ENCODE results near the gene GRAMD2A. TPM values are rescaled to one million over a fixed set of nuclear protein-coding genes. Genes with fewer than 3 reads are reported as not detected.

Gene GRAMD2A
- total RNA-seq, 1 donor from 2014 or later: not detected

GRCh38 chr15:72198356-72199204 is 993 bp upstream of the GRAMD2A start:
- H3K4me1 Mint-ChIP-seq: peaks cover 18% of the 10 kb centered on the region
- DNase-seq: no peak
- ChIA-PET CTCF (interaction anchor here (0.6 to 4.5 kb wide), 7 partner anchors 28 to 114 kb away, joined by 3 to 47 read pairs (median 4); no protein-coding TSS in a partner anchor), POLR2A (interaction anchor here (1.1 to 4.5 kb wide), 3 partner anchors 28 to 32 kb away, joined by 6 to 52 read pairs (median 8); partner anchors contain the start of gene PKM)
- H3K4me3 Mint-ChIP-seq: peak overlapping the region; percentile 76
- peak overlapping the region; percentile 50 for H3K27ac Mint-ChIP-seq
- no peak for TF ChIP-seq CTCF (IDR thresholded peaks at IDR 0.05)
- H3K36me3 Mint-ChIP-seq (ENCODE audit: low read depth): peaks cover 56% of the 10 kb centered on the region
- H3K27me3 Mint-ChIP-seq: peaks cover 24% of the 10 kb centered on the region
- intact Hi-C loops (cut with micrococcal nuclease): loop anchor here (1.0 to 10.0 kb wide), 7 partner anchors 33 to 476 kb away; partner anchors contain the start of genes ARIH1, PARP6 and PKM
- H3K9me3 Mint-ChIP-seq: no peaks in the 10 kb centered on the region
- no peak for ATAC-seq (ENCODE audit: low read depth)

- Mint-ChIP-seq H3K27ac (no peak overlapping the region), H3K27me3 (peaks cover 24% of the 10 kb centered on the region), H3K4me3 (peak overlapping the region; percentile 74), H3K36me3 (ENCODE audit: low read depth) (peaks cover 40% of the 10 kb centered on the region), H3K9me3 (no peaks in the 10 kb centered on the region), H3K4me1 (peaks cover 18% of the 10 kb centered on the region)
- DNase-seq (no peak), ATAC-seq (ENCODE audit: low read depth) (no peak)
- no peak for TF ChIP-seq CTCF (IDR thresholded peaks at IDR 0.05)
- ChIA-PET POLR2A (interaction anchor here (1.3 to 4.5 kb wide), 3 partner anchors 20 to 34 kb away, joined by 3 to 52 read pairs (median 8); partner anchors contain the start of gene PKM), CTCF (no interaction called here)
- intact Hi-C loops (cut with micrococcal nuclease): loop anchor here (10.0 kb wide), 2 partner anchors 278 to 478 kb away; partner anchors contain the start of gene ARIH1
These were observed 537 bp downstream of the GRAMD2A start for GRCh38 chr15:72197041-72197459.

DNA sequence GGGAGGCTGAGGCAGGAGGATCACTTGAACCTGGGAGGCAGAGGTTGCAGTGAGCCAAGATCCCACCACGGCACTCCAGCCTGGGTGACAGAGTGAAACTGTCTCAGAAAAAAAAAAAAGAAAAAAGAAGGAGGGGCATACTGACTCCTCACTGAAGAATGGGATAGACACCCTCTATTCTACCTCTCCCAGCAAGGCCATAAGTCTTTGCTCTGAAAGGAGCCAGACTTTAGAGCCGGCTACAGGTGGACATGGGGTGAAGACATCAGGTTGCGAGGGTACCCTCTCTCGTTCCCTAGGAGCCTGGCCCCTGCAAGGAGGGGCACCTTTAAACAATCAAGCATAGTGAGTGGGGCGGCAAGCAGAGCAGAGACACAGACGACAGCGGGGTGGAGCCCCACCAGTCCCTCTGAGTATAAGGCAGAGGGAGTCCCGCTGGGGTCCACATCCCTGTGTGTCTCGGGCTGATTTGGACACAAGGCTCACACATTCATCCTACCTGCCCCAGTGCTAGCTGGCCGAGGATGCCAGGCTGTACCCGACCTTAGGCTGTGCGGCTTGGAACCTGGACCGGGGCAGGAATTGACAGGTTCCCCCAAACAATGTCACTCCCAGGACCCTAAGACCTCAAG is 1.1 kb downstream of the GRAMD2A start:
- POLR2A ChIA-PET: interaction anchor here (1.0 to 1.3 kb wide), 2 partner anchors 21 to 65 kb away, joined by 3 to 4 read pairs; no protein-coding TSS in a partner anchor
- H3K4me3 Mint-ChIP-seq: peak overlapping the region; percentile 32
- ATAC-seq (ENCODE audit: low read depth) (no peak), DNase-seq (no peak)
- H3K27ac Mint-ChIP-seq: no peak overlapping the region
- peaks cover 15% of the 10 kb centered on the region for H3K4me1 Mint-ChIP-seq
- H3K27me3 Mint-ChIP-seq: peaks cover 24% of the 10 kb centered on the region
- H3K36me3 Mint-ChIP-seq (ENCODE audit: low read depth): peaks cover 36% of the 10 kb centered on the region
- intact Hi-C loops (cut with micrococcal nuclease): loop anchor here (10.0 kb wide), 2 partner anchors 278 to 478 kb away; partner anchors contain the start of gene ARIH1
- no peaks in the 10 kb centered on the region for H3K9me3 Mint-ChIP-seq
- no peak for TF ChIP-seq CTCF (IDR thresholded peaks at IDR 0.05)
- CTCF ChIA-PET: no interaction called here

GRCh38 chr15:72195101-72195511 is 2.5 kb downstream of the GRAMD2A start:
- CTCF ChIA-PET: no interaction called here
- Mint-ChIP-seq H3K4me1 (peaks cover 14% of the 10 kb centered on the region), H3K27ac (no peak overlapping the region), H3K9me3 (no peaks in the 10 kb centered on the region), H3K36me3 (ENCODE audit: low read depth) (peaks cover 22% of the 10 kb centered on the region), H3K4me3 (no peak overlapping the region), H3K27me3 (peaks cover 30% of the 10 kb centered on the region)
- ATAC-seq (ENCODE audit: low read depth): no peak
- DNase-seq: no peak
- TF ChIP-seq CTCF (IDR thresholded peaks at IDR 0.05): no peak
- POLR2A ChIA-PET: no interaction called here
- intact Hi-C loops (cut with micrococcal nuclease): loop anchor here (10.0 kb wide), 2 partner anchors 280 to 480 kb away; partner anchors contain the start of gene ARIH1
